ENCODE results near the gene ARHGAP19. TPM values are rescaled to one million over a fixed set of nuclear protein-coding genes. Genes with fewer than 3 reads are reported as not detected.

The ARHGAP19 gene
- total RNA-seq, 1 donor, result 8.7 TPM

- Histone ChIP-seq H3K4me3 (ENCODE audit: insufficient read depth, low read length) (no peak overlapping the region), H3K27ac (ENCODE audit: low read depth, low read length) (no peak overlapping the region), H3K9me3 (ENCODE audit: low read depth, low read length) (no peaks in the 10 kb centered on the region), H3K79me2 (ENCODE audit: insufficient read depth, low read length) (peaks cover 3% of the 10 kb centered on the region), H3K27me3 (ENCODE audit: insufficient read depth, low read length) (no peaks in the 10 kb centered on the region), H2AFZ (ENCODE audit: low read length) (no peak overlapping the region), H3K4me1 (ENCODE audit: insufficient read depth, low read length) (no peaks in the 10 kb centered on the region), H3K36me3 (ENCODE audit: insufficient read depth, low read length) (no peaks in the 10 kb centered on the region), H3K4me2 (ENCODE audit: insufficient read depth, low read length) (no peak overlapping the region), H4K20me1 (ENCODE audit: insufficient read depth, low read length) (no peaks in the 10 kb centered on the region)
- no peak for TF ChIP-seq CTCF (IDR thresholded peaks at IDR 0.05; ENCODE audit: extremely low read depth, low read depth, low read length)
- DNase-seq (ENCODE audit: insufficient read length, low spot score, missing footprints), result no peak
These were observed 31.3 kb downstream of the ARHGAP19 start for GRCh38 chr10:97261183-97261582.

- Histone ChIP-seq H4K20me1 (ENCODE audit: insufficient read depth, low read length) (no peaks in the 10 kb centered on the region), H3K27me3 (ENCODE audit: insufficient read depth, low read length) (no peaks in the 10 kb centered on the region), H3K4me2 (ENCODE audit: insufficient read depth, low read length) (no peak overlapping the region), H3K4me1 (ENCODE audit: insufficient read depth, low read length) (no peaks in the 10 kb centered on the region), H3K9me3 (ENCODE audit: low read depth, low read length) (no peaks in the 10 kb centered on the region), H3K4me3 (ENCODE audit: insufficient read depth, low read length) (no peak overlapping the region), H3K27ac (ENCODE audit: low read depth, low read length) (no peak overlapping the region), H3K79me2 (ENCODE audit: insufficient read depth, low read length) (no peaks in the 10 kb centered on the region), H2AFZ (ENCODE audit: low read length) (no peak overlapping the region), H3K36me3 (ENCODE audit: insufficient read depth, low read length) (peaks cover 2% of the 10 kb centered on the region)
- DNase-seq (ENCODE audit: insufficient read length, low spot score, missing footprints), result no peak
- TF ChIP-seq CTCF (IDR thresholded peaks at IDR 0.05; ENCODE audit: extremely low read depth, low read depth, low read length), result no peak
These were observed 33.3 kb downstream of the ARHGAP19 start for GRCh38 chr10:97259119-97259518.

- Histone ChIP-seq H3K27ac (ENCODE audit: low read depth, low read length) (no peak overlapping the region), H4K20me1 (ENCODE audit: insufficient read depth, low read length) (no peaks in the 10 kb centered on the region), H3K4me3 (ENCODE audit: insufficient read depth, low read length) (no peak overlapping the region), H2AFZ (ENCODE audit: low read length) (no peak overlapping the region), H3K27me3 (ENCODE audit: insufficient read depth, low read length) (no peaks in the 10 kb centered on the region), H3K9me3 (ENCODE audit: low read depth, low read length) (no peaks in the 10 kb centered on the region), H3K79me2 (ENCODE audit: insufficient read depth, low read length) (no peaks in the 10 kb centered on the region), H3K4me1 (ENCODE audit: insufficient read depth, low read length) (no peaks in the 10 kb centered on the region), H3K36me3 (ENCODE audit: insufficient read depth, low read length) (peaks cover 5% of the 10 kb centered on the region), H3K4me2 (ENCODE audit: insufficient read depth, low read length) (no peak overlapping the region)
- no peak for TF ChIP-seq CTCF (IDR thresholded peaks at IDR 0.05; ENCODE audit: extremely low read depth, low read depth, low read length)
- DNase-seq (ENCODE audit: insufficient read length, low spot score, missing footprints), result no peak
These were observed 36.1 kb downstream of the ARHGAP19 start for GRCh38 chr10:97256356-97256755.

GRCh38 chr10:97255512-97256293, 36.7 kb downstream of the ARHGAP19 start:
- DNase-seq (ENCODE audit: insufficient read length, low spot score, missing footprints), result no peak
- Histone ChIP-seq H3K79me2 (ENCODE audit: insufficient read depth, low read length) (no peaks in the 10 kb centered on the region), H4K20me1 (ENCODE audit: insufficient read depth, low read length) (no peaks in the 10 kb centered on the region), H3K27ac (ENCODE audit: low read depth, low read length) (no peak overlapping the region), H2AFZ (ENCODE audit: low read length) (no peak overlapping the region), H3K9me3 (ENCODE audit: low read depth, low read length) (no peaks in the 10 kb centered on the region), H3K36me3 (ENCODE audit: insufficient read depth, low read length) (peaks cover 5% of the 10 kb centered on the region), H3K4me1 (ENCODE audit: insufficient read depth, low read length) (no peaks in the 10 kb centered on the region), H3K4me3 (ENCODE audit: insufficient read depth, low read length) (no peak overlapping the region), H3K4me2 (ENCODE audit: insufficient read depth, low read length) (no peak overlapping the region), H3K27me3 (ENCODE audit: insufficient read depth, low read length) (no peaks in the 10 kb centered on the region)
- no peak for TF ChIP-seq CTCF (IDR thresholded peaks at IDR 0.05; ENCODE audit: extremely low read depth, low read depth, low read length)

All from osteoblast (primary cell).